ENCODE data around the gene FGD3. TPM values are rescaled to one million over a fixed set of nuclear protein-coding genes. Genes with fewer than 3 reads are reported as not detected.
"Not testable (repeated sequence)": the region's sequence is repeated elsewhere in the genome, so short reads cannot be mapped to it uniquely, and the experiment has no call there.

Gene FGD3
- total RNA-seq, 2 donors from 2014 or later, result 9.9 to 13.7 TPM

DNA sequence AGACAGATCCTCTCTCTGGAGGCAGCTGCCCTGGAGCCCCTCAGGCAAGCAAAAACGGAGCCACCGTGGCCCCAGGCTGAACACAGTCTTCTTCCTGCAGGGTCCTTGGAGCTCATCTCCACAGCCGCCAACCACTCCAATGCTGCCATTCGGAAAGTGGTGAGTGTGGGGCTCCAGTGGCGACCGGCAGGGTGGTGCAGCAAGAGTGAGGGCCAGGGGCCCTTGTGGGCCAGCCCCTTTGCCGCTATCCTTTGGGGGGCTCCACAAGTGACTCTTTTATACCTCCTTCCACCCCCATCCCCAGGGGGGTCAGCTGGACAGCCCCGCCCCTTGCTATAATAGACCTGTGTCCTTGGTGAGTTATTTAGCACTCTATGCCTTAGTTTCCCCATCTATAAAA is 63.8 kb downstream of the FGD3 start:
- no peak for ATAC-seq (ENCODE audit: insufficient number of reproducible peaks, low FRiP score, low read depth)
- Histone ChIP-seq H3K27ac (no peak overlapping the region), H3K4me1 (ENCODE audit: control insufficient read depth in 1 of 2, low read depth in 2 of 2) (peaks cover 0 to 6% of the 10 kb centered on the region in 2 donors), H3K36me3 (no peaks in the 10 kb centered on the region), H3K4me3 (no peak overlapping the region), H3K9me3 (no peaks in the 10 kb centered on the region), H3K27me3 (replicated peaks; ENCODE audit: insufficient read depth) (no peaks in the 10 kb centered on the region)
- DNase-seq (ENCODE audit: low spot score), result no peak
- TF ChIP-seq CTCF (IDR thresholded peaks at IDR 0.05), result no peak

DNA sequence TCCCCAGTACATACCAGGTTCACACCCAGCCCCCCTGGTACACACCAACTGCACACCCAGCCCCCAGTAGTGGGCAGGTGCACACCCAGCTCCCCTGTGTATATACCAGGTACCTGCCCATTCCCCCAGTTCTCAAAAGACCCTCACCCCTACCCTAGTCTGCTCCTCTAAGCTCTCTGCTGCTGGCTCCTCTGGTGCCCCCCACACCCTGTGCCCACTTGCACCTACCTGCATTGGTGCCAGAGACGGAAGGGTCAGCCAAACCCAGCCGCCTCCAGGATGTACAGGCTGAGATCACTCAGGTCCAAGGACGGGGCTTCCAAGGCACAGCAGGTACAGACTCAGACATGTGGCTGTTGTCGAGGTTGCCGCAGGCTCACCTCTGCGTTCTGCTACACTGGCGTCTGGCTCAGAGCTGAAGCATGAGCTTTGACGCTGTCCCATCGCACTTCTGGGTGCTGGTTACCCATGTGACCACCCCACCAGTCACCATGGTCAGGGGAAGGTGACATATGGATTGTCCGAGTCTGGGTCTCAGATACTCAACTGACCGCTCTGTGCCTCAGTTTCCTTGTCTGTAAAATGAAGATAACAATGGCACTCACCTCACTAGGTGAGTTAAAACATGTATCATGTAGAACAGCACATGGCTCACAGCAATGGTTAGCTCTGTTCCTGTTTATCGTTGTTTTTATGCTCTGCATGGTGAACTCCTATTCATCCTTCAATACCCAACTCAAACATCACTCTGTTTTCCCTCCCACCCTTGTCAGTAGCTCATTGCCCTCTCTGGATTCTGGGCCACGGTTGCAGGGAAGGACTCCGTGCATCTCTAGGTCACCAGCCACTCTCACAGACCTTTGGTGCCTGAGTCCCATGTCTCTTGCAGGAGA is 65.9 kb downstream of the FGD3 start:
- H3K27ac ChIP-seq, result no peak overlapping the region
- no peaks in the 10 kb centered on the region for H3K27me3 ChIP-seq (replicated peaks; ENCODE audit: insufficient read depth)
- H3K36me3 ChIP-seq, result no peaks in the 10 kb centered on the region
- no peaks in the 10 kb centered on the region for H3K9me3 ChIP-seq
- H3K4me1 ChIP-seq (ENCODE audit: control insufficient read depth in 1 of 2, low read depth in 2 of 2), result peaks cover 0 to 6% of the 10 kb centered on the region in 2 donors
- ATAC-seq (ENCODE audit: insufficient number of reproducible peaks, low FRiP score, low read depth), result no peak
- no peak for DNase-seq (ENCODE audit: low spot score)
- no peak overlapping the region for H3K4me3 ChIP-seq
- no peak for TF ChIP-seq CTCF (IDR thresholded peaks at IDR 0.05)

DNA sequence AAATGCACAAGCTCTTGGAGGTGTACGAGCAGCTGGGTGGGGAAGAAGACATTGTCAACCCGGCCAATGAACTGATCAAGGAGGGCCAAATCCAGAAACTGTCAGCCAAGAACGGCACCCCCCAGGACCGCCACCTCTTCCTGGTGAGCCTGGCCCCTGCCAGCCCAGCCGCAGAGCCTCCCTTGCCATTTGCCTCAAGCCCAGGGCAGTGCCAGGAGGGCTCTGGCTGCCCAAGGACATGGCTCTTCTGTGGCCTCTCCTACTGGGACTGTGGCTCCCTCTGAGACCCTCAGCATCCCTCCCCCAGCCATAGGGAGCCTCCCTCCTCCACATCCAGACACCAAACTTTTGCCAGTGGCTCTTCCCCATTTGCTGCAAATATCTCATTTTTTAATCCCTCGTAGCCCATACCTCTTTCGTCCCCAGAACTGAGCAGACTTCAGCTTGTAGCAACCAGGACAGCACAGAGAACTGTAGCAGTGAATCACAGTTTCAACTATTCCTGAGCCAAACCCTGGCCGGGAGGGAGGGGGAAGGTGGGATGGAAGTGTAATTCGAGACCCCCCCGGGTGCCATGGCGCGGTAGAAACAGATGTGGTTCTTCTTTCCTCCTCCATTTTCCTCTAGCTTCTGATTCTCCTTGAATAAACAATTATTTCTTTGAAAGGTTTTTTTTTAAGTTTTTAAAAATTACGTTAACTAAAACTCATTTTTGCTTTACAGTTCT is 66.7 kb downstream of the FGD3 start:
- Histone ChIP-seq H3K36me3 (no peaks in the 10 kb centered on the region), H3K4me3 (no peak overlapping the region), H3K9me3 (no peaks in the 10 kb centered on the region), H3K27me3 (replicated peaks; ENCODE audit: insufficient read depth) (no peaks in the 10 kb centered on the region), H3K4me1 (ENCODE audit: control insufficient read depth in 1 of 2, low read depth in 2 of 2) (peaks cover 0 to 6% of the 10 kb centered on the region in 2 donors), H3K27ac (no peak overlapping the region)
- no peak for ATAC-seq (ENCODE audit: insufficient number of reproducible peaks, low FRiP score, low read depth)
- no peak for TF ChIP-seq CTCF (IDR thresholded peaks at IDR 0.05)
- no peak for DNase-seq (ENCODE audit: low spot score)

GRCh38 chr9:93015190-93015589 is 67.9 kb downstream of the FGD3 start:
- not testable (repeated sequence) for H3K36me3 ChIP-seq; ATAC-seq (ENCODE audit: insufficient number of reproducible peaks, low FRiP score, low read depth); H3K9me3 ChIP-seq; H3K27me3 ChIP-seq (replicated peaks; ENCODE audit: insufficient read depth); H3K4me3 ChIP-seq; H3K27ac ChIP-seq; DNase-seq (ENCODE audit: low spot score); H3K4me1 ChIP-seq (ENCODE audit: control insufficient read depth in 1 of 2, low read depth in 2 of 2)

DNA sequence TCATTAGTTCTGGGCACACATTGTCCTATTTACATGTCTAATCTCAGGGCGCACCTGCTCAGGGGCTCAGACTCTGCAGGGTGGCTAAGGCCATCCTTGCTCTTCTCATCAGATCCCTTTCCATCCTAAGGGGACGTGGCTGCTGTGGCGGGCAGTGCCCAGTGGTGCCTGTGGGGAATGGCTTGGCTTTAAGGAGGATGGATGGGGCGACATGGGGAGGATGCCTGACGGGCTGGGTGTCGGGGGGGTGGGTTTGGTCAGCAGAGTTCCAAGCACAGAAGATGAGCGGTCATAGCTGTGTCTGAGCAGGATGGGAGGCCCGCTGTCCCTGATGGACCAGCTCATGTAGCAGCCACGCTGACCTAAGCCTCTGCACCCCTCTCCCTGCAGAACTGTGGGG is 70.3 kb downstream of the FGD3 start:
- peaks cover 5% of the 10 kb centered on the region for H3K36me3 ChIP-seq
- no peaks in the 10 kb centered on the region for H3K27me3 ChIP-seq (replicated peaks; ENCODE audit: insufficient read depth)
- no peak overlapping the region for H3K27ac ChIP-seq
- no peak for DNase-seq (ENCODE audit: low spot score)
- no peak for TF ChIP-seq CTCF (IDR thresholded peaks at IDR 0.05)
- no peak for ATAC-seq (ENCODE audit: insufficient number of reproducible peaks, low FRiP score, low read depth)
- H3K4me1 ChIP-seq (ENCODE audit: control insufficient read depth in 1 of 2, low read depth in 2 of 2), result peaks cover 0 to 6% of the 10 kb centered on the region in 2 donors
- no peak overlapping the region for H3K4me3 ChIP-seq
- H3K9me3 ChIP-seq, result no peaks in the 10 kb centered on the region

Data from thoracic aorta (tissue), 2 donors.